ENCODE data around the gene PDCD2.

GRCh38 chr6:170554013-170554795 is 30.2 kb downstream of the PDCD2 start, which contains the start of gene TBP:
- no peak for TF ChIP-seq EZH2 (IDR thresholded peaks at IDR 0.05; ENCODE audit: low read length, missing control alignments)
- TF ChIP-seq CTCF (conservative IDR thresholded peaks at IDR 0.05 in 1 of 2, IDR thresholded peaks at IDR 0.05 in 1 of 2; ENCODE audit: low read depth in 1 of 2, low read length in 2 of 2), result no peak

Measured in fibroblast of lung (primary cell).